Ectodermal cell (in vitro differentiated cells): ENCODE data around the gene OTX1.

Source experiments
- H3K27ac ChIP-seq: 2 replicates; pipeline ENCODE4 v1.7.0; 2013; ENCODE audit warnings: mild to moderate bottlenecking, low read depth, low read length; ENCODE audit not compliant: insufficient read depth, poor library complexity, severe bottlenecking
- H3K27me3 ChIP-seq: 2 replicates; pipeline ENCODE4 v1.7.0; 2013; ENCODE audit warnings: mild to moderate bottlenecking, low read length; ENCODE audit not compliant: insufficient read depth, control insufficient read depth, poor library complexity, severe bottlenecking
- H3K36me3 ChIP-seq: one replicate; pipeline ENCODE4 v1.7.0; 2013; ENCODE audit warnings: low read length; ENCODE audit not compliant: control insufficient read depth, insufficient read depth
- H3K4me1 ChIP-seq: one replicate; pipeline ENCODE4 v1.7.0; 2013; ENCODE audit warnings: low read length; ENCODE audit not compliant: control insufficient read depth, insufficient read depth
- H3K4me3 ChIP-seq: 2 replicates; pipeline ENCODE4 v1.7.0; 2013; ENCODE audit warnings: low read depth, low read length, control low read depth; ENCODE audit not compliant: insufficient read depth
- H3K9me3 ChIP-seq: 2 replicates; pipeline ENCODE4 v1.7.0; 2013; ENCODE audit warnings: mild to moderate bottlenecking, low read length, moderate library complexity; ENCODE audit not compliant: control insufficient read depth
- WGBS, 2 experiments: methylation state at CpG; one replicate each; pipeline ENCODE4 v1.1.7; 2013; ENCODE audit warnings: missing lambda C conversion rate in 2 of 2; 5-methylcytosine and 5-hydroxymethylcytosine counted together

OTX1 gene

GRCh38 chr2:63044362-63045327 lies 6.0 kb upstream of the OTX1 start:
- Histone ChIP-seq H3K4me1 (peaks cover 26% of the 10 kb centered on the region), H3K9me3 (no peaks in the 10 kb centered on the region), H3K4me3 (peak overlapping the region; percentile 51), H3K36me3 (no peaks in the 10 kb centered on the region), H3K27me3 (peaks cover 70% of the 10 kb centered on the region), H3K27ac (peak overlapping the region; percentile 63)
- WGBS, 2 experiments: 1 to 2% methylated on average over 32 to 36 of the region's 36 CpGs

GRCh38 chr2:63046552-63046951 lies 4.1 kb upstream of the OTX1 start:
- H3K27me3 ChIP-seq: peaks cover 81% of the 10 kb centered on the region

GRCh38 chr2:63046961-63047320 lies 3.7 kb upstream of the OTX1 start:
- Histone ChIP-seq H3K27me3 (peaks cover 81% of the 10 kb centered on the region), H3K4me3 (peak overlapping the region; percentile 51), H3K27ac (no peak overlapping the region), H3K36me3 (no peaks in the 10 kb centered on the region), H3K4me1 (peaks cover 32% of the 10 kb centered on the region), H3K9me3 (no peaks in the 10 kb centered on the region)
- WGBS, 2 experiments: 2 to 4% methylated on average over 8 of the region's 8 CpGs

More at GRCh38 chr2:63046552-63046951, 4.1 kb upstream of the OTX1 start:
- Histone ChIP-seq H3K36me3 (no peaks in the 10 kb centered on the region), H3K27ac (no peak overlapping the region), H3K4me1 (peaks cover 32% of the 10 kb centered on the region), H3K4me3 (peak overlapping the region; percentile 51), H3K9me3 (no peaks in the 10 kb centered on the region)
- WGBS, 2 experiments: 0 to 1% methylated on average over 4 to 6 of the region's 7 CpGs

- Histone ChIP-seq H3K9me3 (no peaks in the 10 kb centered on the region), H3K27me3 (peaks cover 87% of the 10 kb centered on the region), H3K27ac (peak overlapping the region; percentile 89), H3K4me1 (peaks cover 32% of the 10 kb centered on the region), H3K4me3 (peak overlapping the region; percentile 51), H3K36me3 (no peaks in the 10 kb centered on the region)
- WGBS, 2 experiments: 0% methylated on average over 71 of the region's 71 CpGs
Observed at GRCh38 chr2:63047321-63048279, 3.0 kb upstream of the OTX1 start.

- no peaks in the 10 kb centered on the region for H3K9me3 ChIP-seq
- peak overlapping the region; percentile 89 for H3K27ac ChIP-seq
- peak overlapping the region; percentile 51 for H3K4me3 ChIP-seq
- H3K27me3 ChIP-seq: peaks cover 96% of the 10 kb centered on the region
- 0% methylated on average over 61 of the region's 61 CpGs for WGBS, 2 experiments
- H3K36me3 ChIP-seq: peaks cover 6% of the 10 kb centered on the region
- H3K4me1 ChIP-seq: peaks cover 30% of the 10 kb centered on the region
Observed at GRCh38 chr2:63048367-63049171, 2.1 kb upstream of the OTX1 start.

- Histone ChIP-seq H3K27me3 (peaks cover 100% of the 10 kb centered on the region), H3K36me3 (peaks cover 6% of the 10 kb centered on the region), H3K4me3 (peak overlapping the region; percentile 51), H3K9me3 (no peaks in the 10 kb centered on the region), H3K27ac (peak overlapping the region; percentile 89), H3K4me1 (peaks cover 28% of the 10 kb centered on the region)
- 0 to 1% methylated on average over 39 of the region's 39 CpGs for WGBS, 2 experiments
Observed at GRCh38 chr2:63049211-63049969, 1.2 kb upstream of the OTX1 start.

- no peaks in the 10 kb centered on the region for H3K9me3 ChIP-seq
- H3K4me3 ChIP-seq: peak overlapping the region; percentile 51
- H3K4me1 ChIP-seq: peaks cover 23% of the 10 kb centered on the region
- peak overlapping the region; percentile 89 for H3K27ac ChIP-seq
- H3K27me3 ChIP-seq: peaks cover 100% of the 10 kb centered on the region
- WGBS, 2 experiments: 0 to 1% methylated on average over 31 of the region's 31 CpGs
- peaks cover 6% of the 10 kb centered on the region for H3K36me3 ChIP-seq
Observed at GRCh38 chr2:63049970-63050333, 678 bp upstream of the OTX1 start.

GRCh38 chr2:63051042-63051794 lies 588 bp downstream of the OTX1 start:
- Histone ChIP-seq H3K9me3 (no peaks in the 10 kb centered on the region), H3K36me3 (peaks cover 6% of the 10 kb centered on the region), H3K4me3 (peak overlapping the region; percentile 63), H3K27ac (peak overlapping the region; percentile 30), H3K27me3 (peaks cover 100% of the 10 kb centered on the region), H3K4me1 (peaks cover 29% of the 10 kb centered on the region)
- 1% methylated on average over 42 of the region's 42 CpGs for WGBS, 2 experiments
